ENCODE measurements around the gene ELOVL1.

ELOVL1 gene

DNA sequence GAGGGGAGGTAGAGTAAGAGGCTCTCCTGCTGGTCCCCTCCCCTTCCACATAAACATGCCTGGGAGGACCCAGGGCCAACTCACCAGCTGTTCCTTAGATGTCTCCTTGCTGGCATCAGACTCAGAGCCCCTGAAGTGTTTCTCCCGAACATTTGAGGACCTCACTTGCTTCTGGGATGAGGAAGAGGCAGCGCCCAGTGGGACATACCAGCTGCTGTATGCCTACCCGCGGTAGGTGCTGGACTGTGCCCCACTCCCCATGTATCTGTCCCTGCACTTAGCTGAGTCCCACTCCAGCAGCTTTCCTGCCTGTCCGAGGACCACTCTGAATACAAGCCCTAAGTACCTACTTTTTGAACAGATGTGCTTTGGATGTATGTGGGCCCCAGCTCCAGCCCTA is 29.8 kb downstream of the ELOVL1 start:
- no peaks in the 10 kb centered on the region for H3K36me3 Mint-ChIP-seq (ENCODE audit: low read depth)
- no peaks in the 10 kb centered on the region for H3K9me3 Mint-ChIP-seq
- H3K27ac Mint-ChIP-seq, result no peak overlapping the region
- no peak overlapping the region for H3K4me3 Mint-ChIP-seq
- no peaks in the 10 kb centered on the region for H3K4me1 Mint-ChIP-seq (ENCODE audit: low read depth)
- H3K27me3 Mint-ChIP-seq, result no peaks in the 10 kb centered on the region
- DNase-seq, result no peak

GRCh38 chr1:43337588-43337987 is 30.2 kb downstream of the ELOVL1 start, which contains the start of gene MPL:
TSS of gene MPL (plus strand) at chr1:43337818. CDS start at chr1:43337849, 31 bp downstream.
- Mint-ChIP-seq H3K27ac (no peak within 1 kb of the TSS), H3K36me3 (ENCODE audit: low read depth) (no peaks in the 10 kb centered on the region), H3K9me3 (no peaks in the 10 kb centered on the region), H3K4me1 (ENCODE audit: low read depth) (no peaks in the 10 kb centered on the region), H3K27me3 (no peaks in the 10 kb centered on the region), H3K4me3 (no peak within 1 kb of the TSS)
- no peak for DNase-seq

DNA sequence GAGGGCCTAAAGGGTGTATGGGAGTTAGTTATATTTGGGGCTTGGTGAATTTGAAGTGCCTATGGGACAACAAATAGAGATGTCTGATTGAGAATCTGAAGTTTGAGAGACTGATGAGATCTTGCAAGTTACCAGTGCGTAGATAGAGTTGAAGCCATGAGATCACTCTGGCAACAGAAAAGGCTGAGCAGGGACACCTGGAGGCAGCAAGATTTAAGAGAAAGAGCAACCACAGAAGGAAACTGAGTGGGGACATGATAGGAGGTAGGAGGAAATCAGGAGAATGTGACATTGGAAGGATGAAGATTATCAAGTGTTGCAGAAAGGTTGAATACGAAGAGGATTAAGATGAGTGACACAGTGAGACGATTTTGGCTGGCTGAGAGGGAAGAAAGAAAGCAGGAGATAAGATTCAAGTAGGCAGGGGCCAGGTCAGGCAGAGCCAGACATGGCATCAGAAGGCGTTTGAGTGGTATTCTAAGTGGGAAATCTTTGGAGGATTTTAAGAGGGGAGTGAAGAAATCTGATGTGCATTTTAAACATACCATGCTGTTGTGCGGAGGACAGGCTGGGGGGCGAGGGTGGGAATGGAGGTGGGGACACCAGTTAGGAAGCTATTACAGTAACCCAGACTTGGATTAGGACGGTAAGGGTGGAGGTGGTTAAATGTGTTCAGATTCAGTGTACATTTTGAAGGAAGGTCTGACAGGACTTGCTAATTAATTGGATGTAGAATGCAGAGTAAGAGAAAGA is 33.2 kb downstream of the ELOVL1 start:
- DNase-seq, result no peak
- no peak overlapping the region for H3K4me3 Mint-ChIP-seq
- H3K36me3 Mint-ChIP-seq (ENCODE audit: low read depth), result no peaks in the 10 kb centered on the region
- H3K27ac Mint-ChIP-seq, result no peak overlapping the region
- H3K9me3 Mint-ChIP-seq, result no peaks in the 10 kb centered on the region
- H3K4me1 Mint-ChIP-seq (ENCODE audit: low read depth), result peaks cover 12% of the 10 kb centered on the region
- H3K27me3 Mint-ChIP-seq, result no peaks in the 10 kb centered on the region

DNA sequence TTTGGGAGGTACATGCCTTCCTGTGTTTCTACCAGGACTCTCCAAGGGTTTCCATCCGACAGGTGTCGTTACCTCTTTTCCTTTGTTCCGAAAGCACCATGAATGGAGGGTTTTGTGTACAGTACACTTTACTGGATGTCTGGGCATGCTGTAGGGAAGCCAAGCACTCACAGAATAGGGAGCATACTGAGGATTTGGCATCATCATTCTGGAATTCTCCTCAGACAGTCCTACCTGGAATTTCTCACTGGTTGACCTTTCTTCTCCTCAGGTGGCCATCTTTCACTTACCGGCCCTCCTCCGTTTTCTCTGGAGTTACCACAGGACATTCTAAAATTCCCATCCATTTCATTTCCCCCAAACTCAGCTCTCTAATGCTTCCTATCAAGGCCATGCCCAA is 36.1 kb downstream of the ELOVL1 start:
- H3K4me1 Mint-ChIP-seq (ENCODE audit: low read depth), result peaks cover 24% of the 10 kb centered on the region
- no peaks in the 10 kb centered on the region for H3K36me3 Mint-ChIP-seq (ENCODE audit: low read depth)
- DNase-seq, result no peak
- H3K27me3 Mint-ChIP-seq, result no peaks in the 10 kb centered on the region
- H3K9me3 Mint-ChIP-seq, result peaks cover 5% of the 10 kb centered on the region
- H3K27ac Mint-ChIP-seq, result no peak overlapping the region
- H3K4me3 Mint-ChIP-seq, result no peak overlapping the region

DNA sequence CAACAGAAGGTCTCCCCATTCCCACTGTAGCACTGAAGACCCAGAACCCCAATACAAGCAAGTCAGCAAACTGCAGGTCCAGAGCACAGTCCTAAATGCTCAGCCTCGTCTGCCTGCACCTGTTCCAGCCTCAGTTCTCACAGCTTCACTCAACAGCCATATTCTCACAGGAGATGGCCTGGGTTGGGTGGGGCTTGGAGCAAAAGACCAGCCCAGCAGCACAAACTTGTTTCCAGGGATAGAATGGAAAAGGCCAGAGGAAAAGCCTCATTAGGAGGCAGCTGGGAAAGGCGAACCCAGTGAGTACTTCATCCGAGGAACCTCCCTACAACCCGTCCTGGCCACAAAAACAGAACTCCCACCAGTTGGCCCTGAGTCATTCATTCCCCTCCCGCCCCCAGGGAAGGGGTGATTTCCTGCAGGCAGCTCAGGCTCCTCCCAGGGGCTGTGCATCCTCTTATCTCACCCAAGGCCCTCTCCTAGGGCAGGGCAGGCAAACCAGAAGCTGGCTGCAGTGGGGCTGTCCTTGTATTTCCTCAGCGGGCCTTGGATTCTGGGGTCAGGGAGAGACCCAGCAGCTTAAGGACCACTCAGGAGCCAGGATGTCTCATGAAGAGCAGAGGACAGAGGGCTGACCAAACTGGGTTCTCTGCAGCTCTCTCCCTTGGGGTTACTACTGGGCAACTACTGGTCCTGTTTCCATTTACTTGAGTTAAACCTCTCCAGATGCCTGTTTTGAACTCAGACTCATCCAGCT is 37.6 kb downstream of the ELOVL1 start:
- H3K9me3 Mint-ChIP-seq, result peaks cover 11% of the 10 kb centered on the region
- peak overlapping the region; percentile 27 for H3K27ac Mint-ChIP-seq
- no peak overlapping the region for H3K4me3 Mint-ChIP-seq
- no peaks in the 10 kb centered on the region for H3K27me3 Mint-ChIP-seq
- no peaks in the 10 kb centered on the region for H3K36me3 Mint-ChIP-seq (ENCODE audit: low read depth)
- H3K4me1 Mint-ChIP-seq (ENCODE audit: low read depth), result peaks cover 24% of the 10 kb centered on the region
- peak; percentile 73 for DNase-seq

- no peak overlapping the region for H3K4me3 Mint-ChIP-seq
- H3K27ac Mint-ChIP-seq, result no peak overlapping the region
- no peaks in the 10 kb centered on the region for H3K36me3 Mint-ChIP-seq (ENCODE audit: low read depth)
- H3K9me3 Mint-ChIP-seq, result peaks cover 20% of the 10 kb centered on the region
- no peak for DNase-seq
- H3K27me3 Mint-ChIP-seq, result no peaks in the 10 kb centered on the region
- H3K4me1 Mint-ChIP-seq (ENCODE audit: low read depth), result peaks cover 24% of the 10 kb centered on the region
Measured at GRCh38 chr1:43327549-43328292, 40.1 kb downstream of the ELOVL1 start.

DNA sequence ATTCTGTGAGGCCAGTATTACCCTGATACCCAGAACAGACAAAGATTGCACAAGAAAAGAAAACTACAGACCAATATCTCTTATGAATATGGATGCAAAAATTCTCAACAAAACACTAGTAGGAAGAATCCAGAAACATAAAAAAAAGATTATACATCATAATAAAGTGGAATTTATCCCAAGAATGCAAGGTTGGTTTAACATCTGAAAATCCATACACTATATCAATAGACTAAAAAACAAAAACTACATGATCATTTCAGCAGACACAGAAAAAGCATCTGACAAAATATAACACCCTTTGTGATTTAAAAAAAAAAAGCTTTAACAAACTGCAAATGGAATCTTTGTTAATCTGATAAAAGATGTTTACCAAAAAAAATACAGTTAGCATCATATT is 42.4 kb downstream of the ELOVL1 start:
- Mint-ChIP-seq H3K4me3 (no peak overlapping the region), H3K27me3 (no peaks in the 10 kb centered on the region), H3K9me3 (peaks cover 20% of the 10 kb centered on the region), H3K36me3 (ENCODE audit: low read depth) (no peaks in the 10 kb centered on the region), H3K4me1 (ENCODE audit: low read depth) (peaks cover 19% of the 10 kb centered on the region), H3K27ac (no peak overlapping the region)
- DNase-seq, result no peak

DNA sequence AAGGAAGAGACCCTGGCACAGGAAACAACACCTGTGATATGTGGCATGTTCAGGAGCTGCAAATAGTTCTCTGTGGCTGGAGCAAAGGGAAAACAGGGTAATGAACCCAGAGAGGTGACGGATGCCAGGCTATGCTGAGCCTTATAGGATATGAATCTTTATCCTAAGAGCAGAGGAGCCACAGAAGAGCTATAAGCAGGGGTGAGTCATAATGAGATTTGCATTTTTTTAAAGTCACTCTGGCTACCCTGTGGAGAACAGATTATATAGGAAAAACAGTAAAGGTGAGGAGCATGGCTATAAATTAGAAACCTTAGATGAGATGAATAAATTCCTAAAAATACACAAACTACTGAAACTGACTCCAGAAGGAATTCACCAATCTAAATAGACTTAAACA is 43.0 kb downstream of the ELOVL1 start:
- Mint-ChIP-seq H3K4me1 (ENCODE audit: low read depth) (peaks cover 13% of the 10 kb centered on the region), H3K27me3 (no peaks in the 10 kb centered on the region), H3K9me3 (peaks cover 20% of the 10 kb centered on the region), H3K36me3 (ENCODE audit: low read depth) (no peaks in the 10 kb centered on the region), H3K27ac (no peak overlapping the region), H3K4me3 (no peak overlapping the region)
- no peak for DNase-seq

DNA sequence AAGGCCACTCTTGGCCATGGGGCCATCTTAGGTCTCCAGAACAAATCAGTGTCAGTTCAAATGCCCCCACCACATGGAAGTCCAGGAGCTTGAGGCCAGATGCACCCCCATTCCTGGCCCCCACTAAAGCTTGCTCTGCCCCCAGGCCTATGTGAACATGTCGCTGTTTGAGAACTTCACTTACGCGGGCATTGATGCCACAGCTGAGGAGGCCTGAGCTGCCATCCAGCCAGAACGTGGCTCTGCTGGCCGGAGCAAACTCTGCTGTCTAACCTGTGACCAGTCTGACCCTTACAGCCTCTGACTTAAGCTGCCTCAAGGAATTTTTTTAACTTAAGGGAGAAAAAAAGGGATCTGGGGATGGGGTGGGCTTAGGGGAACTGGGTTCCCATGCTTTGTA is 45.3 kb downstream of the ELOVL1 start:
- Mint-ChIP-seq H3K9me3 (peaks cover 15% of the 10 kb centered on the region), H3K4me3 (no peak overlapping the region), H3K27me3 (no peaks in the 10 kb centered on the region), H3K27ac (no peak overlapping the region), H3K4me1 (ENCODE audit: low read depth) (peaks cover 7% of the 10 kb centered on the region), H3K36me3 (ENCODE audit: low read depth) (no peaks in the 10 kb centered on the region)
- DNase-seq, result no peak

DNA sequence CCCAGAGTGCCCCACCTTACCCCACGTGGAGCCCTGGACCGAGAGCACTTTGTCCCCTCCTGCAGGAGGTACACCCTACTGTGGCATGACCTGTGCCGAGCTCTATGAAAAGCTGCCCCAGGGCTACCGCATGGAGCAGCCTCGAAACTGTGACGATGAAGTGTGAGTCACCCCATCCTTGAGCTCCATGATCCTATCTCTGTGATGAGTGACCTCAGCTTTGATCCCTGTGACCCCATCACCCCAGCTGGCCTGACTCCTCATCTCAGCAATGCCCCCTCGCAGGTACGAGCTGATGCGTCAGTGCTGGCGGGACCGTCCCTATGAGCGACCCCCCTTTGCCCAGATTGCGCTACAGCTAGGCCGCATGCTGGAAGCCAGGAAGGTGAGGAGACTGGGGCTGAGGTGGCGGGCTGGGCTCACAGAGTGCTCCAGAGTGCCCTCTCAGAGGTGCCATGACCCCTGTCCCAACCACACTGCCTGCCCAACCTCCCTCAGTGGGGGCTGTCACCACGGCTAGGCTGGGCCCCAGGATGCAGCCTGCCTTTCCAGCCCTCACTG is 46.4 kb downstream of the ELOVL1 start:
- H3K9me3 Mint-ChIP-seq, result peaks cover 14% of the 10 kb centered on the region
- H3K4me3 Mint-ChIP-seq, result no peak overlapping the region
- no peaks in the 10 kb centered on the region for H3K4me1 Mint-ChIP-seq (ENCODE audit: low read depth)
- no peaks in the 10 kb centered on the region for H3K27me3 Mint-ChIP-seq
- H3K36me3 Mint-ChIP-seq (ENCODE audit: low read depth), result no peaks in the 10 kb centered on the region
- no peak for DNase-seq
- no peak overlapping the region for H3K27ac Mint-ChIP-seq

DNA sequence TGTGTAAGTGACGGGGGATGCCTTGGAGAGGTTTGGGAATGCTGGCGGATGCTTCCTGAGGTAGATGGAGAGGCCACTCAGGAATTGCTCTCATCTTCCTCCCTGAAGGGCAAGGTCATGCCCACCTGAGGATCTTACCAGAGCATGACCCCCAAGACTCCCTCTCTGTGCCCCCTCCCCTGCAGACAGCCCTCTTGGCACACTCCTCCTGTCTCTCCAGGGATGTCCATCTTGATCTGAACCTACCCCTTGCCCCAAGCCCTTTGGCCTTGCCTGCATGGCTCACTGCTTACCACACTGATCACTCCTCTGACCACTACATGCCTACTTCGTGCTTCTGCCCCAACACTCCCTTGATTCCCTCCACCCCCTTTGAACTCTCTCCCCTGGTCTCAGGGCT is 48.0 kb downstream of the ELOVL1 start:
- no peaks in the 10 kb centered on the region for H3K4me1 Mint-ChIP-seq (ENCODE audit: low read depth)
- no peaks in the 10 kb centered on the region for H3K36me3 Mint-ChIP-seq (ENCODE audit: low read depth)
- H3K27me3 Mint-ChIP-seq, result no peaks in the 10 kb centered on the region
- no peak for DNase-seq
- H3K4me3 Mint-ChIP-seq, result no peak overlapping the region
- no peak overlapping the region for H3K27ac Mint-ChIP-seq
- H3K9me3 Mint-ChIP-seq, result peaks cover 6% of the 10 kb centered on the region

DNA sequence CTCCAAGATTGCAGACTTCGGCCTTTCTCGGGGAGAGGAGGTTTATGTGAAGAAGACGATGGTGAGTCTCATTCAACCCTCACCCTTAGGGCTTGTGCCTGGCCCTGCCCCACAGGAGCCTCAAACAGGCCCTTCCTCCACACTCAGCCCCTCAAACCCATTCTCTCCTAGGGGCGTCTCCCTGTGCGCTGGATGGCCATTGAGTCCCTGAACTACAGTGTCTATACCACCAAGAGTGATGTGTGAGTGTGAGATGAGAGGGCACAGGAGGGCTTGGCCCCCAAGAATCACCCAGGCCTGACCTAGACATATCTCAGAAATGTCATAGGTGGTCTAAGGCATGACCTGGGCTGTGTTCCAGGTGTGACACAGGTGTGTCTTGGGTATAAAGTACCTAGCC is 48.5 kb downstream of the ELOVL1 start:
- Mint-ChIP-seq H3K4me1 (ENCODE audit: low read depth) (no peaks in the 10 kb centered on the region), H3K27me3 (no peaks in the 10 kb centered on the region), H3K27ac (no peak overlapping the region), H3K36me3 (ENCODE audit: low read depth) (no peaks in the 10 kb centered on the region), H3K4me3 (no peak overlapping the region), H3K9me3 (peaks cover 2% of the 10 kb centered on the region)
- DNase-seq, result no peak

DNA sequence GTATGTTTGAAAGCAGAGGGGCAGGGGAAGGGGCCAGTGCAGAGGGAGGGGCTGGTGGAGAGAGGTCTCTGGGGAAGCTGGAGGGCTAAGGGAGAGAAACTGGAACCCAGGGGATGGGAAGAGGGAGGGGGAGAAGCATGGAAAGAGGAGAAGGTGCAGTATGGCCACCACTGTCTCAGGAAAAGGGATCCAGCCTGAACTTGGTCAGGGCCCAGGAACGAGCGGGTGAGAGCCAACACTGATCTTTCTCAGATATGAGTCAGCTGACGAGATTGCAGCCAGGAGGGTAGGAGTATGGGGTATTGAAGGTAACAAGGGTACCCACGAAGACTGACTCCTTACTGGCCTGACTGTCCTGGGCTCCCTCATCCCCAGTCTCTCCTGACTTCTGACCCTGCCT is 49.0 kb downstream of the ELOVL1 start:
- no peak for DNase-seq

GRCh38 chr1:43317817-43318471 is 49.9 kb downstream of the ELOVL1 start:
- Mint-ChIP-seq H3K27me3 (no peaks in the 10 kb centered on the region), H3K36me3 (ENCODE audit: low read depth) (no peaks in the 10 kb centered on the region), H3K9me3 (no peaks in the 10 kb centered on the region), H3K4me3 (no peak overlapping the region), H3K4me1 (ENCODE audit: low read depth) (no peaks in the 10 kb centered on the region), H3K27ac (no peak overlapping the region)
- DNase-seq, result no peak

More for the DNA sequence above, 49.0 kb downstream of the ELOVL1 start:
- Mint-ChIP-seq H3K4me3 (no peak overlapping the region), H3K36me3 (ENCODE audit: low read depth) (no peaks in the 10 kb centered on the region), H3K4me1 (ENCODE audit: low read depth) (no peaks in the 10 kb centered on the region), H3K27me3 (no peaks in the 10 kb centered on the region), H3K27ac (no peak overlapping the region), H3K9me3 (no peaks in the 10 kb centered on the region)

Data from activated T-cell treated with anti-CD3 and anti-CD28 coated beads, Interleukin-2, amount 50 U/mL, for 24 hours (primary cell).